HEK293 (cell line): Measurements from ENCODE around the gene PACRG.

Experiments used
- CTCF ChIA-PET: fragments of 350-600 bp; formaldehyde crosslinking; extraction: SDS; loops from one replicate; lab custom pipeline; 2021; ENCODE audit warnings: antibody characterized with exemption; lab: Yijun Ruan, JAX
- POLR2A ChIA-PET: fragments of 300-600 bp; formaldehyde crosslinking; extraction: SDS; loops from one replicate; lab custom pipeline; 2020; ENCODE audit warnings: antibody characterized with exemption, inconsistent platforms; lab: Yijun Ruan, JAX
- H3K27ac ChIP-seq: fragments of 200-500 bp; sonication (Bioruptor generic); 2 replicates; pipeline ENCODE4 v1.5.1; 2014; ENCODE audit warnings: low read depth, low read length, control low read depth, inconsistent platforms; ENCODE audit errors: extremely low read depth
- H3K36me3 ChIP-seq, 2 experiments: fragments of 200-500 bp in 1 of 2; sonication (Bioruptor generic) in 1 of 2; 1 replicate in 1 of 2; 2 replicates in 1 of 2; pipeline ENCODE4 v1.5.1; 2014 to 2017; ENCODE audit warnings: inconsistent platforms in 2 of 2, low read length in 2 of 2; ENCODE audit not compliant: control insufficient read depth in 2 of 2, insufficient read depth in 1 of 2
- H3K4me1 ChIP-seq: fragments of 200-500 bp; sonication (Bioruptor generic); 2 replicates; pipeline ENCODE4 v1.5.1; 2014; ENCODE audit warnings: mild to moderate bottlenecking, low read length, inconsistent platforms; ENCODE audit not compliant: control insufficient read depth, insufficient read depth
- H3K4me3 ChIP-seq: 2 replicates; pipeline ENCODE4 v1.5.1; 2011; ENCODE audit warnings: low read depth, mild to moderate bottlenecking, control low read depth, low read length, moderate library complexity
- H3K9me3 ChIP-seq: fragments of 200-500 bp; sonication (Bioruptor generic); 2 replicates; pipeline ENCODE4 v1.5.1; 2014; ENCODE audit warnings: low read depth, low read length, inconsistent platforms; ENCODE audit not compliant: control insufficient read depth, insufficient read depth
- EGR2 ChIP-seq: fragments of 450-650 bp; formaldehyde crosslinking; IDR thresholded peaks from 2 replicates; pipeline ENCODE4 v1.5.1; 2016; ENCODE audit warnings: low read depth, missing biosample characterization, missing genetic modification characterization
- ELK4 ChIP-seq: IDR thresholded peaks from 2 replicates; pipeline ENCODE4 v1.6.1; 2011; ENCODE audit warnings: mild to moderate bottlenecking, low read depth, low read length, borderline replicate concordance
- MEIS1 ChIP-seq: sonication (generic); formaldehyde crosslinking; IDR thresholded peaks from 2 replicates; pipeline ENCODE4 v1.8.1; 2022; ENCODE audit warnings: missing genetic modification reagents, mild to moderate bottlenecking, borderline replicate concordance
- OSR2 ChIP-seq: fragments of 450-650 bp; formaldehyde crosslinking; IDR thresholded peaks from 2 replicates; pipeline ENCODE4 v1.5.1; 2016; ENCODE audit warnings: missing biosample characterization, missing genetic modification characterization
- SCRT2 ChIP-seq: fragments of 450-650 bp; formaldehyde crosslinking; IDR thresholded peaks from 2 replicates; pipeline ENCODE4 v1.5.1; 2016; ENCODE audit warnings: missing biosample characterization, missing genetic modification characterization
- ZBTB6 ChIP-seq: fragments of 450-650 bp; formaldehyde crosslinking; IDR thresholded peaks from 2 replicates; pipeline ENCODE4 v1.5.1; 2017; ENCODE audit warnings: missing biosample characterization, missing genetic modification characterization
- ZBTB7A ChIP-seq: fragments of 450-650 bp; formaldehyde crosslinking; IDR thresholded peaks from 2 replicates; pipeline ENCODE4 v1.5.1; 2016; ENCODE audit warnings: low read depth, missing biosample characterization, missing genetic modification characterization
- ZNF121 ChIP-seq: fragments of 450-650 bp; formaldehyde crosslinking; IDR thresholded peaks from 2 replicates; pipeline ENCODE4 v1.5.1; 2016; ENCODE audit warnings: missing biosample characterization, missing genetic modification characterization
- ZNF302 ChIP-seq: fragments of 450-650 bp; formaldehyde crosslinking; IDR thresholded peaks from 2 replicates; pipeline ENCODE4 v1.5.1; 2016; ENCODE audit warnings: missing biosample characterization, missing genetic modification characterization, low read depth
- ZNF335 ChIP-seq: fragments of 450-650 bp; formaldehyde crosslinking; conservative IDR thresholded peaks from 2 replicates; pipeline ENCODE4 v1.5.1; 2016; ENCODE audit warnings: missing biosample characterization, missing genetic modification characterization
- ZNF394 ChIP-seq: fragments of 450-650 bp; formaldehyde crosslinking; IDR thresholded peaks from 2 replicates; pipeline ENCODE4 v1.5.1; 2016; ENCODE audit warnings: missing biosample characterization, missing genetic modification characterization, mild to moderate bottlenecking, moderate library complexity, borderline replicate concordance
- ZNF513 ChIP-seq: fragments of 450-650 bp; IDR thresholded peaks from 2 replicates; pipeline ENCODE4 v1.5.1; 2018; ENCODE audit warnings: missing biosample characterization, missing genetic modification characterization
- ZNF544 ChIP-seq: fragments of 450-650 bp; formaldehyde crosslinking; IDR thresholded peaks from 2 replicates; pipeline ENCODE4 v1.5.0; 2017; ENCODE audit warnings: missing biosample characterization, missing genetic modification characterization
- ZNF555 ChIP-seq: fragments of 450-650 bp; formaldehyde crosslinking; conservative IDR thresholded peaks from 2 replicates; pipeline ENCODE4 v1.5.1; 2017; ENCODE audit warnings: missing biosample characterization, mild to moderate bottlenecking, missing genetic modification characterization, inconsistent platforms
- ZNF600 ChIP-seq: fragments of 450-650 bp; formaldehyde crosslinking; IDR thresholded peaks from 2 replicates; pipeline ENCODE4 v1.5.1; 2016; ENCODE audit warnings: missing biosample characterization, missing genetic modification characterization
- ZNF626 ChIP-seq: fragments of 450-650 bp; sonication (Bioruptor Pico); formaldehyde crosslinking; IDR thresholded peaks from 2 replicates; pipeline ENCODE4 v1.5.1; 2018; ENCODE audit warnings: missing biosample characterization, missing genetic modification characterization, inconsistent platforms
- ZNF677 ChIP-seq: fragments of 450-650 bp; IDR thresholded peaks from 2 replicates; pipeline ENCODE4 v1.5.0; 2018; ENCODE audit warnings: missing biosample characterization, mild to moderate bottlenecking, missing genetic modification characterization, moderate library complexity
- ZNF785 ChIP-seq: fragments of 450-650 bp; formaldehyde crosslinking; IDR thresholded peaks from 2 replicates; pipeline ENCODE4 v1.5.1; 2016; ENCODE audit warnings: missing biosample characterization, missing genetic modification characterization

PACRG gene

DNA sequence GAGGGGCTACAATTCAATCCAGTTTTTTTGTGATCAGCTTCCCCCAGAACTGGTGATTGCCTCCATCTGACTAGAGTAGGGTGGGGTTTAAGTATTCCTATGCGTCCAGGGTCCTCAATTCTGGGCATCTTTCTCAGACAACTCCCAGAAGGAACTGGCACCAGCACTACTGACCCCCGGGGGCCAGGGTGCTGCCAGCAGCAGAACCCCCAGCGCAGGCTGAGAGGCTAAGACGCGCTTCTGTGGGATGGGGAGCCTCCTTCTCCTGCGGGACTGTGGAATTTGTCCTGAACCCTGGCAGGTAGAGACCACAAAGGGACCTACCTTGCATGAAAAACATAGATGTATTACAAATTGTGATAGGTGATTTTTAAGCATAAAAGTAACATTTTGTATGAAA is 124.4 kb downstream of the PACRG start:
- Histone ChIP-seq H3K9me3 (no peaks in the 10 kb centered on the region), H3K36me3 (no peaks in the 10 kb centered on the region), H3K27ac (no peak overlapping the region), H3K4me3 (no peak overlapping the region), H3K4me1 (no peaks in the 10 kb centered on the region)
- TF ChIP-seq ELK4 (no peak), SCRT2 (tag by site-specific recombination) (no peak), ZNF544 (tag by site-specific recombination) (no peak), ZNF302 (tag by site-specific recombination) (no peak)
- POLR2A ChIA-PET, result no interaction called here
- CTCF ChIA-PET, result no interaction called here

GRCh38 chr6:162852840-162853577 is 125.2 kb downstream of the PACRG start:
- ChIA-PET POLR2A (no interaction called here), CTCF (interaction anchor here (0.7 to 1.1 kb wide), 3 partner anchors 13 to 129 kb away, joined by 3 to 4 read pairs (median 3); no protein-coding TSS in a partner anchor)
- Histone ChIP-seq H3K4me1 (no peaks in the 10 kb centered on the region), H3K9me3 (no peaks in the 10 kb centered on the region), H3K36me3 (no peaks in the 10 kb centered on the region), H3K27ac (no peak overlapping the region), H3K4me3 (no peak overlapping the region)
- no peak for TF ChIP-seq EGR2
- TF ChIP-seq ZNF600, result no peak
- no peak for TF ChIP-seq ZNF626
- TF ChIP-seq OSR2, result no peak
- no peak for TF ChIP-seq ELK4
- TF ChIP-seq ZNF335 (tag by site-specific recombination), result no peak
- no peak for TF ChIP-seq ZBTB6 (tag by site-specific recombination)
- TF ChIP-seq ZNF513 (tag by site-specific recombination), result no peak
- TF ChIP-seq ZNF677 (tag by site-specific recombination), result no peak
- TF ChIP-seq ZNF555 (tag by site-specific recombination), result no peak
- no peak for TF ChIP-seq ZNF121 (tag by site-specific recombination)
- no peak for TF ChIP-seq ZBTB7A (tag by site-specific recombination)
- no peak for TF ChIP-seq ZNF394 (tag by site-specific recombination)
- TF ChIP-seq ZNF785 (tag by site-specific recombination), result no peak
- no peak for TF ChIP-seq MEIS1 (CRISPR knock-in tag)
